GM23338 (cell line): ENCODE data around the gene PRRG1. TPM values are rescaled to one million over a fixed set of nuclear protein-coding genes. Genes with fewer than 3 reads are reported as not detected.

ENCODE experiments used
- ATAC-seq: fragments of 200-7000 bp; cut with Tn5 transposase; 3 replicates; pipeline ENCODE4 v1.9.1; 2020
- DNase-seq: peaks from one replicate; pipeline ENCODE4 v3.0.0-alpha.2; 2015; ENCODE audit warnings: low spot score
- H2AFZ ChIP-seq: fragments of 200-600 bp; sonication (generic); 2 replicates; pipeline ENCODE4 v1.8.0; 2016; ENCODE audit warnings: antibody characterized with exemption, mild to moderate bottlenecking, moderate library complexity
- H3F3A ChIP-seq: fragments of 200-600 bp; sonication (generic); replicated peaks from 2 replicates; pipeline ENCODE4 v1.8.0; 2017; ENCODE audit warnings: antibody characterized with exemption, mixed run types, low read depth
- H3K27ac ChIP-seq: fragments of 200-600 bp; sonication (generic); 2 replicates; pipeline ENCODE4 v1.6.1; 2016; ENCODE audit warnings: low read depth
- H3K27me3 ChIP-seq: fragments of 200-600 bp; sonication (generic); 2 replicates; pipeline ENCODE4 v1.8.0; 2016; ENCODE audit warnings: mild to moderate bottlenecking, mixed run types, moderate library complexity; ENCODE audit not compliant: insufficient read depth
- H3K36me3 ChIP-seq: fragments of 200-600 bp; sonication (generic); 2 replicates; pipeline ENCODE4 v1.8.0; 2016; ENCODE audit warnings: mild to moderate bottlenecking; ENCODE audit not compliant: insufficient read depth
- H3K4me1 ChIP-seq: fragments of 200-600 bp; sonication (generic); 2 replicates; pipeline ENCODE4 v1.8.0; 2016; ENCODE audit warnings: mild to moderate bottlenecking, moderate library complexity; ENCODE audit not compliant: insufficient read depth
- H3K4me2 ChIP-seq: fragments of 200-600 bp; sonication (generic); 2 replicates; pipeline ENCODE4 v1.7.1; 2017; ENCODE audit warnings: mixed run types
- H3K4me3 ChIP-seq: fragments of 200-600 bp; sonication (generic); 2 replicates; pipeline ENCODE4 v1.6.1; 2016; ENCODE audit warnings: mixed run types
- H3K79me2 ChIP-seq: fragments of 200-600 bp; sonication (generic); replicated peaks from 2 replicates; pipeline ENCODE4 v1.8.0; 2017; ENCODE audit warnings: mild to moderate bottlenecking; ENCODE audit not compliant: insufficient read depth
- H3K9me2 ChIP-seq: fragments of 200-600 bp; sonication (generic); 2 replicates; pipeline ENCODE4 v1.8.0; 2017; ENCODE audit not compliant: insufficient read depth
- H4K20me1 ChIP-seq: fragments of 200-600 bp; sonication (generic); replicated peaks from 2 replicates; pipeline ENCODE4 v1.8.0; 2017; ENCODE audit warnings: mild to moderate bottlenecking; ENCODE audit not compliant: insufficient read depth
- H3K27ac Mint-ChIP-seq: 2 replicates; pipeline ENCODE4 v1.8.0; 2020; ENCODE audit warnings: inconsistent platforms, mild to moderate bottlenecking, moderate library complexity, mixed read lengths
- H3K27me3 Mint-ChIP-seq: 3 replicates; pipeline ENCODE4 v1.8.0; 2022; ENCODE audit warnings: low read depth, mild to moderate bottlenecking, moderate library complexity, mixed read lengths, inconsistent platforms; ENCODE audit not compliant: insufficient read depth, poor library complexity
- H3K36me3 Mint-ChIP-seq: 3 replicates; pipeline ENCODE4 v1.8.0; 2021; ENCODE audit warnings: low read depth, mild to moderate bottlenecking, inconsistent platforms, moderate library complexity, mixed read lengths
- H3K4me1 Mint-ChIP-seq: 3 replicates; pipeline ENCODE4 v1.8.0; 2020; ENCODE audit warnings: mild to moderate bottlenecking, inconsistent platforms, mixed read lengths
- H3K4me3 Mint-ChIP-seq: 3 replicates; pipeline ENCODE4 v1.8.0; 2021; ENCODE audit warnings: moderate library complexity, mild to moderate bottlenecking, inconsistent platforms, mixed read lengths
- H3K9me3 Mint-ChIP-seq: 3 replicates; pipeline ENCODE4 v1.8.0; 2020; ENCODE audit warnings: moderate library complexity, mild to moderate bottlenecking, inconsistent platforms, mixed read lengths
- CREB1 ChIP-seq: fragments of 250-450 bp; sonication (Bioruptor Pico); IDR thresholded peaks from 2 replicates; pipeline ENCODE4 v1.5.0; 2020; ENCODE audit warnings: low read depth, mild to moderate bottlenecking, moderate library complexity
- ETS1 ChIP-seq: IDR thresholded peaks from 2 replicates; pipeline ENCODE4 v1.6.1; 2016; ENCODE audit warnings: antibody characterized with exemption
- EZH2 ChIP-seq: fragments of 200-600 bp; sonication (generic); IDR thresholded peaks from one replicate; pipeline ENCODE4 v1.8.0; 2017; ENCODE audit warnings: antibody characterized with exemption, mild to moderate bottlenecking, low read depth; ENCODE audit not compliant: unreplicated experiment
- EZH2phosphoT487 ChIP-seq: fragments of 200-600 bp; sonication (generic); IDR thresholded peaks from one replicate; pipeline ENCODE4 v1.8.1; 2018; ENCODE audit warnings: antibody characterized with exemption; ENCODE audit not compliant: unreplicated experiment
- NANOG ChIP-seq: IDR thresholded peaks from 2 replicates; pipeline ENCODE4 v1.6.1; 2016; ENCODE audit warnings: antibody characterized with exemption, borderline replicate concordance
- POLR2AphosphoS5 ChIP-seq: IDR thresholded peaks from 2 replicates; pipeline ENCODE4 v1.6.1; 2016; ENCODE audit warnings: antibody characterized with exemption, low read depth
- REST ChIP-seq: IDR thresholded peaks from one replicate; pipeline ENCODE4 v1.6.1; 2018; ENCODE audit warnings: antibody characterized with exemption; ENCODE audit not compliant: unreplicated experiment
- STAT1 ChIP-seq: IDR thresholded peaks from one replicate; pipeline ENCODE4 v1.6.1; 2016; ENCODE audit warnings: antibody characterized with exemption; ENCODE audit not compliant: unreplicated experiment
- ZNF114 ChIP-seq: fragments of 250-450 bp; sonication (Bioruptor Pico); IDR thresholded peaks from 2 replicates; pipeline ENCODE4 v1.5.0; 2020; ENCODE audit warnings: mild to moderate bottlenecking, moderate library complexity
- ZNF331 ChIP-seq: fragments of 250-450 bp; sonication (Bioruptor Pico); IDR thresholded peaks from 2 replicates; pipeline ENCODE4 v1.5.0; 2020; ENCODE audit warnings: low read depth, mild to moderate bottlenecking, moderate library complexity
- ZNF462 ChIP-seq: fragments of 250-450 bp; sonication (Bioruptor Pico); IDR thresholded peaks from 2 replicates; pipeline ENCODE4 v1.5.0; 2020; ENCODE audit warnings: mild to moderate bottlenecking, moderate library complexity
- polyA plus RNA-seq: library from polyadenylated mRNA; unstranded; fragments of >200 nt; fragmentation: Nextera tagmentation; extraction: Ambion mirVana; gene quantifications from 2 replicates; pipeline ENCODE4 v1.2.1, GENCODE V29; 2016
- total RNA-seq: library from RNA; depleted of rRNA; stranded (reverse); fragments of >200 nt; shearing (Covaris generic); gene quantifications from 2 replicates; pipeline ENCODE4 v1.2.3, GENCODE V29; 2014

Gene PRRG1
- total and polyA plus RNA-seq, 2 experiments from 2014 or later, result 3.8 to 10.8 TPM

- no peak for TF ChIP-seq CREB1 (CRISPR knock-in tag)
- no peak for TF ChIP-seq REST
- TF ChIP-seq ZNF114 (CRISPR knock-in tag), result no peak
These were observed 31.8 kb downstream of the PRRG1 start (continued) for GRCh38 chrX:37380924-37381323.

GRCh38 chrX:37383313-37383712 is 34.1 kb downstream of the PRRG1 start:
- no peak overlapping the region for H3K4me2 ChIP-seq
- no peaks in the 10 kb centered on the region for H4K20me1 ChIP-seq
- H3K4me3 ChIP-seq, result no peak overlapping the region
- H3K27me3 ChIP-seq, result no peaks in the 10 kb centered on the region
- ATAC-seq, result no peak
- H3K36me3 ChIP-seq, result no peaks in the 10 kb centered on the region
- no peak overlapping the region for H2AFZ ChIP-seq
- no peak overlapping the region for H3K27ac ChIP-seq
- H3K79me2 ChIP-seq, result peaks cover 24% of the 10 kb centered on the region
- Mint-ChIP-seq H3K4me3 (no peak overlapping the region), H3K9me3 (peaks cover 2% of the 10 kb centered on the region; the same call in 1 of the 3 replicates), H3K27me3 (no peaks in the 10 kb centered on the region), H3K36me3 (peaks cover 11% of the 10 kb centered on the region), H3K27ac (no peak overlapping the region), H3K4me1 (peaks cover 11% of the 10 kb centered on the region)
- peaks cover 9% of the 10 kb centered on the region; the same call in 1 of the 2 replicates for H3K4me1 ChIP-seq
- H3F3A ChIP-seq, result no peaks in the 10 kb centered on the region
- H3K9me2 ChIP-seq, result no peaks in the 10 kb centered on the region
- DNase-seq, result no peak
- no peak for TF ChIP-seq ZNF331 (CRISPR knock-in tag)
- TF ChIP-seq ETS1, result no peak
- TF ChIP-seq STAT1, result no peak
- no peak for TF ChIP-seq NANOG
- TF ChIP-seq POLR2AphosphoS5, result no peak
- no peak for TF ChIP-seq ZNF114 (CRISPR knock-in tag)
- TF ChIP-seq ZNF462 (CRISPR knock-in tag), result no peak
- TF ChIP-seq REST, result no peak
- TF ChIP-seq EZH2phosphoT487, result no peak
- no peak for TF ChIP-seq EZH2
- TF ChIP-seq CREB1 (CRISPR knock-in tag), result no peak
